ENCODE results near the gene NAPG. TPM values are rescaled to one million over a fixed set of nuclear protein-coding genes. Genes with fewer than 3 reads are reported as not detected.
A peak's percentile ranks its signal among the peaks of the same experiment; 100 is the strongest.

The NAPG gene
- total and polyA plus RNA-seq, 9 of the 15 experiments (the other 6 are each of a cell fraction or from before 2014, with no cell fraction given) = 31.6 to 63.3 (median 50.9) TPM

GRCh38 chr18:10521566-10521965, 4.3 kb upstream of the NAPG start:
- Histone ChIP-seq H2AFZ (ENCODE audit: low read depth, low read length) (peak overlapping the region; percentile 43), H3K4me3 (no peak overlapping the region), H3K9me3 (replicated peaks; ENCODE audit: control insufficient read depth, insufficient read depth, low read depth, low read length) (no peaks in the 10 kb centered on the region), H3K36me3 (ENCODE audit: control insufficient read depth, insufficient read depth, low read length) (no peaks in the 10 kb centered on the region), H3K9me1 (ENCODE audit: control insufficient read depth, insufficient read depth, low read length) (no peaks in the 10 kb centered on the region), H3K4me2 (ENCODE audit: insufficient read depth, low read length) (no peak overlapping the region), H4K20me1 (replicated peaks; ENCODE audit: control insufficient read depth, insufficient read depth, low read length) (peaks cover 4% of the 10 kb centered on the region; the same call in 1 of the 2 replicates), H3K79me2 (ENCODE audit: control insufficient read depth, insufficient read depth, low read length) (peaks cover 5% of the 10 kb centered on the region), H3K27me3 (ENCODE audit: control insufficient read depth in 2 of 2, insufficient read depth in 2 of 2, low read length in 2 of 2) (peaks cover 10 to 22% of the 10 kb centered on the region in 2 experiments; a peak in 4 of 5 replicates), H3K9ac (ENCODE audit: insufficient read depth in 1 of 2, low read depth in 2 of 2, low read length in 2 of 2) (no peak overlapping the region), H3K27ac (ENCODE audit: extremely low read depth, low read depth, low read length) (no peak overlapping the region), H3K4me1 (replicated peaks in 1 of 2; ENCODE audit: control insufficient read depth in 2 of 2, insufficient read depth in 2 of 2, low read length in 2 of 2) (peaks cover 6% of the 10 kb centered on the region in 2 experiments; a peak in 2 of 5 replicates)
- ChIA-PET CTCF (ENCODE audit: low intra/inter-chr PET ratio) (no interaction called here), POLR2A (interaction anchor here (1.0 kb wide), 1 partner anchor 15 kb away, joined by 3 read pairs; no protein-coding TSS in a partner anchor)
- intact Hi-C loops (cut with micrococcal nuclease) = loop anchor here (5.0 to 10.0 kb wide), 2 partner anchors 534 to 817 kb away; partner anchors contain the start of gene RAB31
- TF ChIP-seq ZC3H8 (IDR thresholded peaks at IDR 0.05) (no peak), ETV1 (tag; conservative IDR thresholded peaks at IDR 0.05; ENCODE audit: low read depth) (no peak)
- FAIRE-seq (no peak), ATAC-seq (no peak), DNase-seq (ENCODE audit: extremely low read depth in 1 of 4, low spot score in 3 of 4) (no peak)
- BruUV-seq (replicated peaks) = no TSS peak
- in situ Hi-C loops (cut with MboI) = loop anchor here (5.0 kb wide), 1 partner anchor 549 kb away; no protein-coding TSS in a partner anchor
- WGBS (ENCODE audit: insufficient coverage, low coverage, missing lambda C conversion rate) = 34% methylated on average over 8 of the region's 8 CpGs

GRCh38 chr18:10522574-10522973, 3.3 kb upstream of the NAPG start:
- POLR2A ChIA-PET = no interaction called here
- Histone ChIP-seq H3K9ac (ENCODE audit: insufficient read depth in 1 of 2, low read depth in 2 of 2, low read length in 2 of 2) (no peak overlapping the region), H3K79me2 (ENCODE audit: control insufficient read depth, insufficient read depth, low read length) (peaks cover 14% of the 10 kb centered on the region), H3K9me3 (replicated peaks; ENCODE audit: control insufficient read depth, insufficient read depth, low read depth, low read length) (no peaks in the 10 kb centered on the region), H3K9me1 (ENCODE audit: control insufficient read depth, insufficient read depth, low read length) (no peaks in the 10 kb centered on the region), H3K4me3 (no peak overlapping the region), H3K36me3 (ENCODE audit: control insufficient read depth, insufficient read depth, low read length) (no peaks in the 10 kb centered on the region), H3K27me3 (ENCODE audit: control insufficient read depth in 2 of 2, insufficient read depth in 2 of 2, low read length in 2 of 2) (peaks cover 7 to 12% of the 10 kb centered on the region in 2 experiments; a peak in 3 of 5 replicates), H3K4me1 (replicated peaks in 1 of 2; ENCODE audit: control insufficient read depth in 2 of 2, insufficient read depth in 2 of 2, low read length in 2 of 2) (peaks cover 6% of the 10 kb centered on the region in 2 experiments; a peak in 3 of 5 replicates), H3K27ac (ENCODE audit: extremely low read depth, low read depth, low read length) (no peak overlapping the region), H3K4me2 (ENCODE audit: insufficient read depth, low read length) (no peak overlapping the region), H2AFZ (ENCODE audit: low read depth, low read length) (no peak overlapping the region), H4K20me1 (replicated peaks; ENCODE audit: control insufficient read depth, insufficient read depth, low read length) (peaks cover 5% of the 10 kb centered on the region; the same call in 1 of the 2 replicates)
- CTCF ChIA-PET (ENCODE audit: low intra/inter-chr PET ratio) = no interaction called here
- in situ Hi-C loops (cut with MboI) = loop anchor here (5.0 kb wide), 1 partner anchor 550 kb away; no protein-coding TSS in a partner anchor
- ATAC-seq (no peak), FAIRE-seq (no peak), DNase-seq (ENCODE audit: extremely low read depth in 1 of 4, low spot score in 3 of 4) (no peak)
- no TSS peak for BruUV-seq (replicated peaks)
- WGBS (ENCODE audit: insufficient coverage, low coverage, missing lambda C conversion rate) = 35% methylated on average over 2 of the region's 2 CpGs
- intact Hi-C loops (cut with micrococcal nuclease) = loop anchor here (5.0 to 10.0 kb wide), 2 partner anchors 535 to 818 kb away; partner anchors contain the start of gene RAB31
- TF ChIP-seq NR3C1 (CRISPR knock-in tag; IDR thresholded peaks at IDR 0.05) = no peak
- no peak for TF ChIP-seq RCOR1 (IDR thresholded peaks at IDR 0.05; ENCODE audit: borderline replicate concordance in 1 of 2, low read depth in 2 of 2, low read length in 2 of 2)
- TF ChIP-seq, protein P1, sequence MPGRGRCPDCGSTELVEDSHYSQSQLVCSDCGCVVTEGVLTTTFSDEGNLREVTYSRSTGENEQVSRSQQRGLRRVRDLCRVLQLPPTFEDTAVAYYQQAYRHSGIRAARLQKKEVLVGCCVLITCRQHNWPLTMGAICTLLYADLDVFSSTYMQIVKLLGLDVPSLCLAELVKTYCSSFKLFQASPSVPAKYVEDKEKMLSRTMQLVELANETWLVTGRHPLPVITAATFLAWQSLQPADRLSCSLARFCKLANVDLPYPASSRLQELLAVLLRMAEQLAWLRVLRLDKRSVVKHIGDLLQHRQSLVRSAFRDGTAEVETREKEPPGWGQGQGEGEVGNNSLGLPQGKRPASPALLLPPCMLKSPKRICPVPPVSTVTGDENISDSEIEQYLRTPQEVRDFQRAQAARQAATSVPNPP (IDR thresholded peaks at IDR 0.05; ENCODE audit: borderline replicate concordance, insufficient read depth, insufficient read length) = no peak
- TF ChIP-seq ARID2 (IDR thresholded peaks at IDR 0.05) = no peak
- no peak for TF ChIP-seq RAD21 (CRISPR knock-in tag; conservative IDR thresholded peaks at IDR 0.05 in 1 of 2, IDR thresholded peaks at IDR 0.05 in 1 of 2)
- TF ChIP-seq TOE1 (IDR thresholded peaks at IDR 0.05; ENCODE audit: borderline replicate concordance) = no peak
- no peak for TF ChIP-seq TOE1 (CRISPR knock-in tag; IDR thresholded peaks at IDR 0.05; ENCODE audit: borderline replicate concordance, low read depth)
- TF ChIP-seq ZNF551 (CRISPR knock-in tag; IDR thresholded peaks at IDR 0.05) = no peak
- TF ChIP-seq ZNF589 (CRISPR knock-in tag; IDR thresholded peaks at IDR 0.05; ENCODE audit: low read depth) = no peak
- no peak for TF ChIP-seq HNRNPLL (IDR thresholded peaks at IDR 0.05; ENCODE audit: low read depth, low read length, poor library complexity, severe bottlenecking)
- no peak for TF ChIP-seq FOXK2 (conservative IDR thresholded peaks at IDR 0.05 in 1 of 2, IDR thresholded peaks at IDR 0.05 in 1 of 2; ENCODE audit: low read depth in 2 of 2)
- TF ChIP-seq POU5F1 (IDR thresholded peaks at IDR 0.05; ENCODE audit: borderline replicate concordance, low read depth, low read length, partially characterized antibody) = no peak
- no peak for TF ChIP-seq LEF1 (IDR thresholded peaks at IDR 0.05)
- no peak for TF ChIP-seq CBFA2T2 (conservative IDR thresholded peaks at IDR 0.05)
